Suprapubic skin (tissue), 4 donors: ENCODE data around the gene COPS7A. TPM values are rescaled to one million over a fixed set of nuclear protein-coding genes. Genes with fewer than 3 reads are reported as not detected.

Source experiments
- DNase-seq, 2 donors: peaks; one replicate each; pipeline ENCODE4 v3.0.0-alpha.2; 2019; ENCODE audit warnings: low spot score in 2 of 2
- H3K27ac ChIP-seq: fragments of 200-600 bp; sonication (generic); one replicate; pipeline ENCODE4 v1.5.1; 2019
- H3K27me3 ChIP-seq: fragments of 200-600 bp; sonication (generic); one replicate; pipeline ENCODE4 v1.5.1; 2019
- H3K36me3 ChIP-seq: fragments of 200-600 bp; sonication (generic); one replicate; pipeline ENCODE4 v1.5.1; 2019
- H3K4me1 ChIP-seq: fragments of 200-600 bp; sonication (generic); one replicate; pipeline ENCODE4 v1.5.1; 2019
- H3K4me3 ChIP-seq: fragments of 200-600 bp; sonication (generic); one replicate; pipeline ENCODE4 v1.5.1; 2019; ENCODE audit warnings: mild to moderate bottlenecking
- H3K9me3 ChIP-seq: fragments of 200-600 bp; sonication (generic); one replicate; pipeline ENCODE4 v1.5.1; 2019
- EP300 ChIP-seq: sonication (generic); formaldehyde crosslinking; IDR thresholded peaks from one replicate; pipeline ENCODE4 v1.6.1; 2017; ENCODE audit warnings: antibody characterized with exemption
- POLR2A ChIP-seq, 2 donors: fragments of 450-650 bp; IDR thresholded peaks; one replicate each; pipeline ENCODE4 v1.6.1; 2017; ENCODE audit warnings: antibody characterized with exemption in 2 of 2, mild to moderate bottlenecking in 2 of 2, moderate library complexity in 2 of 2
- POLR2AphosphoS5 ChIP-seq, 3 donors: sonication (generic); formaldehyde crosslinking; IDR thresholded peaks; one replicate each; pipeline ENCODE4 v1.6.1; 2017; ENCODE audit warnings: antibody characterized with exemption in 3 of 3
- WGBS: methylation state at CpG from one replicate; pipeline ENCODE4 v1.1.5; 2018; 5-methylcytosine and 5-hydroxymethylcytosine counted together
- total RNA-seq, 4 donors: library from RNA; depleted of rRNA; stranded (reverse); fragments of >200 nt; gene quantifications; one replicate each; pipeline ENCODE4 v1.1.0, GENCODE V29; 2016
- TF ChIP-seq, protein P1 (sequence below), 2 donors: fragments of 200-600 bp in 1 of 2; fragments of 450-650 bp in 1 of 2; sonication (generic) in 1 of 2; IDR thresholded peaks; one replicate each; pipeline ENCODE4 v1.5.1; 2016 to 2019; ENCODE audit warnings: antibody characterized with exemption in 2 of 2, mild to moderate bottlenecking in 1 of 2, moderate library complexity in 1 of 2

COPS7A gene
- total RNA-seq, 4 donors from 2014 or later = 50.2 to 70.7 (median 66.6) TPM

DNA sequence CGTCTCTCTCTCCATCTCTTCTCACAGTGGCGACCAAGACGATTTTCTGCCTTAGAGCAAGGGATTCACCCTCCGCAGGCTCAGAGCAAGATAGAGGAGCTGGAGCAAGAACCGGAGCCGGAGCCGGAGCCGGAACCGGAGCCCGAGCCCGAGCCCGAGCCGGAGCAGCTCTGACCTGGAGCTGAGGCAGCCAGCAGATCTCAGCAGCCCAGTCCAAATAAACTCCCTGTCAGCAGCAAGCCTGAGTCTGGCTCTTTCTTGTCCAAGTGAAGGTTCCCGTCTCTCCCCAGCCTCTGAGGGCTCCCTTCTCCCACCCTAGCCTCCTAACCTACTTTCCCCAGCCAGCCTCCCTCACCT, 54.3 kb downstream of the COPS7A start:
- 11% methylated on average over 14 of the region's 14 CpGs for WGBS

DNA sequence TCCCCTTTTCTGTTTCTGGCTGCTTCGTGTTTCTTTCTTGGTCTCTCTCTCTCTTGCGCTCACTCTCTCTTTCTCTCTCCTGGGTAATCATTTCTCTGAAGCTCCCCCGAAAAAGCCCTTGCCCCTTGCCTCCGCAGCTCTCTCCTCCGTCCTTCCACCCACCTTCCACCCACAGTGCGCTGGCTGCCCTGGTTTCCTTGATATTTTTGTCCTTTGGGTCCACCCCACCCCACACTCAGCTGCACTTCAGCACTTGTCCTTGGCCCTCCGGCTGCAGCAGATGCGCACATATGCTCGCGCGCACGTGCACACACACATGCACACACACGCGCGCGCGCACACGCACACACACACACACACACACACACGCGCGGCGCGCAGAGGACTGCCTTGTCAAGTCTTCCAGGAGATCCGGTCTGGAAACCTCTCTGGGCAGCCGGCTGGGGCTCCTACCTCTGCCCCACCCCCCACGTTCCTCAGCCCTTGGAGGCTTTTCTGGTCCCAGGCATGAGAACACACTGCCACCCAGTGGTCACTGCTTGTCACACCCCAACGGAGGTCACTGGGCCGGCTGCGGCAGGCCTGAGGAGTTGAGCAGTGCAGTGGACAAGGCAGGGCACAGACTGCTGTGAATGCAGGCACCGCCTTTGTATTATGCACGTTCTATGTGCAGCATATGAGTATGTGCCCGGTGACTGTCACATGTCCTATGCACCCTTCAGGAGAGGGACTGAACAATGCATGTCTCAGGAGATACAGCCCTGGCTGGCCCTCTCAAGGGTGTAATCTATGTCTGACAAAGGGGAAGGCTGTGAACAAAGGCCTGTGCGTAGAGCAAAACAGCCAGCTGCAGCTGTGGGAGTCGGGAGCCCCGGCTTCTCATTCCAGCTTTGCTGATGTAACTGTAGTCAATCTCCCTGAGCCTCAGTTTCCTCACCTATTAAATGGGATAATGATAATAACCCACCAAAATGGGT, 55.0 kb downstream of the COPS7A start:
- WGBS = 4% methylated on average over 35 of the region's 35 CpGs

More for the DNA sequence above, 54.3 kb downstream of the COPS7A start:
- Histone ChIP-seq H3K27ac (peak overlapping the region; percentile 78), H3K4me1 (peaks cover 28% of the 10 kb centered on the region), H3K36me3 (no peaks in the 10 kb centered on the region), H3K27me3 (no peaks in the 10 kb centered on the region), H3K9me3 (no peaks in the 10 kb centered on the region), H3K4me3 (peak overlapping the region; percentile 47)
- no peak for TF ChIP-seq EP300
- TF ChIP-seq POLR2AphosphoS5 (IDR thresholded peaks at IDR 0.05) = no peak
- no peak for TF ChIP-seq POLR2A (IDR thresholded peaks at IDR 0.05)
- TF ChIP-seq, protein P1, sequence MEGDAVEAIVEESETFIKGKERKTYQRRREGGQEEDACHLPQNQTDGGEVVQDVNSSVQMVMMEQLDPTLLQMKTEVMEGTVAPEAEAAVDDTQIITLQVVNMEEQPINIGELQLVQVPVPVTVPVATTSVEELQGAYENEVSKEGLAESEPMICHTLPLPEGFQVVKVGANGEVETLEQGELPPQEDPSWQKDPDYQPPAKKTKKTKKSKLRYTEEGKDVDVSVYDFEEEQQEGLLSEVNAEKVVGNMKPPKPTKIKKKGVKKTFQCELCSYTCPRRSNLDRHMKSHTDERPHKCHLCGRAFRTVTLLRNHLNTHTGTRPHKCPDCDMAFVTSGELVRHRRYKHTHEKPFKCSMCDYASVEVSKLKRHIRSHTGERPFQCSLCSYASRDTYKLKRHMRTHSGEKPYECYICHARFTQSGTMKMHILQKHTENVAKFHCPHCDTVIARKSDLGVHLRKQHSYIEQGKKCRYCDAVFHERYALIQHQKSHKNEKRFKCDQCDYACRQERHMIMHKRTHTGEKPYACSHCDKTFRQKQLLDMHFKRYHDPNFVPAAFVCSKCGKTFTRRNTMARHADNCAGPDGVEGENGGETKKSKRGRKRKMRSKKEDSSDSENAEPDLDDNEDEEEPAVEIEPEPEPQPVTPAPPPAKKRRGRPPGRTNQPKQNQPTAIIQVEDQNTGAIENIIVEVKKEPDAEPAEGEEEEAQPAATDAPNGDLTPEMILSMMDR (IDR thresholded peaks at IDR 0.05) = no peak
- DNase-seq = no peak

DNA sequence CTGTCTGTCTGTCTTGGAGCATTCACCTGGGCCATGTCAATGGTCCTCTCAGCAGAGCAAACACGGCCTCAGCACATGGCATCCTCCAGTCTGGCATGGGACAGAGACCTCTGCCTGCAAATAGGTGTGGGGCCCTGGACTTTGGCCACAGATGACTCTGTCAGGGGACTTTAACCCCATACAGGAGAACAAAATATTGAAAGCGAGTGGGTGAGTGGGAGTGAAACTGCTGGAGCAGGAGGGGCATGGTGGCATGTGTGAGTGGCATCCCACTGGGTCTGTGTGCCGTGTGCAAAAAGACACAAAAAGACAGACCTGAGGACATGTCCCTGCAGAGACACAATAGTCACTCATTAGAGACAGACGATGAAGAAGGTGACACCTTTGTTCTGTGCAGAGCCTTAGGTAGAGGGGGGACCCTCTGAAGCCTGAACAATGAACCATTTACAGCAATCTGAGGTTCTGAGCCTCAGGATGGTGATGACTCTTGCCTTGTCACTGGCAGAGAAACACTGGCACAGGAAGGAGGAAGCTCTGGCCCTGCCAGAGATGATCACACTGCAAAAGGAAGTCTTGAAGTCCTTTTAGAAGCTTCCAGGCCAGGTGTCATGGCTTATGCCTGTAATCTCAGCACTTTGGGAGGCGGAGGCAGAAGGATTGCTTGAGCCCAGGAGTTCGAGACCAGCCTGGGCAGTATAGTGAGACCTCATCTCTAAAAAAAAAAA, 56.0 kb downstream of the COPS7A start:
- H3K4me1 ChIP-seq = peaks cover 19% of the 10 kb centered on the region
- no peak overlapping the region for H3K4me3 ChIP-seq
- no peak for DNase-seq
- H3K36me3 ChIP-seq = no peaks in the 10 kb centered on the region
- no peaks in the 10 kb centered on the region for H3K9me3 ChIP-seq
- no peaks in the 10 kb centered on the region for H3K27me3 ChIP-seq
- no peak overlapping the region for H3K27ac ChIP-seq
- 81% methylated on average over 6 of the region's 6 CpGs for WGBS
- TF ChIP-seq POLR2AphosphoS5 (IDR thresholded peaks at IDR 0.05) (no peak), POLR2A (IDR thresholded peaks at IDR 0.05) (no peak), EP300 (no peak)
- TF ChIP-seq, protein P1 (IDR thresholded peaks at IDR 0.05) = no peak

More for the DNA sequence above, 55.0 kb downstream of the COPS7A start:
- H3K9me3 ChIP-seq = no peaks in the 10 kb centered on the region
- no peaks in the 10 kb centered on the region for H3K36me3 ChIP-seq
- no peak for TF ChIP-seq POLR2A (IDR thresholded peaks at IDR 0.05)
- no peak for TF ChIP-seq EP300
- TF ChIP-seq, protein P1 (IDR thresholded peaks at IDR 0.05) = peak; percentile 92 to 97
- peak in 1 of 3 donors; percentile 19 for TF ChIP-seq POLR2AphosphoS5 (IDR thresholded peaks at IDR 0.05)
- H3K4me3 ChIP-seq = peak overlapping the region; percentile 47
- H3K27ac ChIP-seq = peak overlapping the region; percentile 78
- no peaks in the 10 kb centered on the region for H3K27me3 ChIP-seq
- H3K4me1 ChIP-seq = peaks cover 21% of the 10 kb centered on the region
- DNase-seq = peak; percentile 97

DNA sequence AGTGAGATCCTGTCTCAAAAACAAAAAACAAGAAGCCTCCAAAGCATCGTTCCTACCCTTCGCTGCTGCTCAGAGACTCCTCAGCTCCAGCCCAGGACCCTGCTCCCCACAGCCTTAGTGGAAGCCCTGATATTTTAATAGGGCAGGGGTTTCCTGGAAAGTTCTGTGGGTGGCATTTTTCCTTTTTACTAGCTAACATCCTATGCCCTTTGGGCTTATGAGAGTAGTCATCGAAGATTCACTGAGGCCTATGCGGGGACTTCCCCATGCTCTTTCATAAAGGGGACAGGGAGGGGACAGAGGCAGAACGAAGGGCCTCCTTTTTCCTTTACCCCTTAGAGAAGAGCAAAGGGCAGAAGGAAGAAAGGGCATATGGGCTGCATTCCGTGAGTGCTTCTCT, 56.7 kb downstream of the COPS7A start:
- WGBS = 86% methylated on average over 6 of the region's 6 CpGs

More for the DNA sequence above, 56.7 kb downstream of the COPS7A start:
- Histone ChIP-seq H3K27me3 (no peaks in the 10 kb centered on the region), H3K4me1 (peaks cover 19% of the 10 kb centered on the region), H3K36me3 (no peaks in the 10 kb centered on the region), H3K9me3 (no peaks in the 10 kb centered on the region), H3K27ac (no peak overlapping the region), H3K4me3 (no peak overlapping the region)
- no peak for DNase-seq
- TF ChIP-seq EP300 (no peak), POLR2AphosphoS5 (IDR thresholded peaks at IDR 0.05) (no peak), POLR2A (IDR thresholded peaks at IDR 0.05) (no peak)
- TF ChIP-seq, protein P1 (IDR thresholded peaks at IDR 0.05) = no peak

Other genes with a start within 250 kb of the COPS7A start
- gene MRPL51, start 230.8 kb upstream of the COPS7A start, total RNA-seq = 10 to 100 TPM; 28.0 to 42.2 (median 37.9) TPM
- 10 to 100 TPM; 22.6 to 43.2 (median 31.0) TPM for gene NCAPD2, start 229.9 kb upstream of the COPS7A start, total RNA-seq
- gene GAPDH, start 189.5 kb upstream of the COPS7A start, total RNA-seq = 1,000 to 10,000 TPM; 1,442 to 2,828 (median 1,967) TPM
- 1 to 10 TPM; 1.9 to 5.8 (median 4.3) TPM for gene IFFO1, start 168.0 kb upstream of the COPS7A start, total RNA-seq
- 10 to 100 TPM; 34.6 to 62.2 (median 42.3) TPM for gene NOP2, start 155.8 kb upstream of the COPS7A start, total RNA-seq
- gene CHD4, start 116.7 kb upstream of the COPS7A start, total RNA-seq = 100 to 1,000 TPM; 191 to 258 (median 206) TPM
- gene LPAR5, start 88.1 kb upstream of the COPS7A start, total RNA-seq = 10 to 100 TPM in 1 of 4 donors, 1 to 10 TPM in 3; 5.8 to 15.0 (median 8.8) TPM
- 1 to 10 TPM in 3 of 4 donors, under 1 TPM in 1; 0.86 to 9.3 (median 1.6) TPM for gene ACRBP, start 76.6 kb upstream of the COPS7A start, total RNA-seq
- 10 to 100 TPM; 53.2 to 85.0 (median 70.6) TPM for gene ING4, start 60.9 kb upstream of the COPS7A start, total RNA-seq
- gene ZNF384, start 34.7 kb upstream of the COPS7A start, total RNA-seq = 10 to 100 TPM; 34.5 to 72.0 (median 42.2) TPM
- gene PIANP, start 23.2 kb upstream of the COPS7A start, total RNA-seq = not detected
- gene MLF2, start 29.1 kb downstream of the COPS7A start, total RNA-seq = 100 to 1,000 TPM; 147 to 195 (median 180) TPM
- 100 to 1,000 TPM in 2 of 4 donors, 10 to 100 TPM in 2; 91.2 to 128 (median 99.8) TPM for gene PTMS, start 42.3 kb downstream of the COPS7A start, total RNA-seq
- 1 to 10 TPM in 1 of 4 donors, under 1 TPM in 1, not detected in 2; 0.60 to 1.4 TPM for gene LAG3, start 48.5 kb downstream of the COPS7A start, total RNA-seq
- gene CD4, start 65.5 kb downstream of the COPS7A start, total RNA-seq = 1 to 10 TPM; 2.5 to 5.4 (median 3.9) TPM
- gene GPR162, start 97.8 kb downstream of the COPS7A start, total RNA-seq = 1 to 10 TPM in 2 of 4 donors, under 1 TPM in 2; 0.47 to 2.1 (median 1.0) TPM
- 10 to 100 TPM in 3 of 4 donors, 1 to 10 TPM in 1; 5.0 to 30.5 (median 14.3) TPM for gene P3H3, start 104.4 kb downstream of the COPS7A start, total RNA-seq
- gene GNB3, start 116.9 kb downstream of the COPS7A start, total RNA-seq = 1 to 10 TPM in 2 of 4 donors, under 1 TPM in 1, not detected in 1; 0.72 to 1.5 (median 1.4) TPM
- gene CDCA3, start 127.2 kb downstream of the COPS7A start, total RNA-seq = 1 to 10 TPM; 4.8 to 8.9 (median 5.9) TPM
- 10 to 100 TPM; 54.7 to 71.8 (median 68.9) TPM for gene USP5, start 128.1 kb downstream of the COPS7A start, total RNA-seq
- 100 to 1,000 TPM; 185 to 498 (median 405) TPM for gene TPI1, start 143.5 kb downstream of the COPS7A start, total RNA-seq
- 10 to 100 TPM in 1 of 4 donors, 1 to 10 TPM in 3; 3.0 to 16.5 (median 7.5) TPM for gene SPSB2, start 149.3 kb downstream of the COPS7A start, total RNA-seq
- gene LRRC23, start 180.8 kb downstream of the COPS7A start, total RNA-seq = 10 to 100 TPM in 2 of 4 donors, 1 to 10 TPM in 2; 4.3 to 15.8 (median 8.5) TPM
- gene ENO2, start 190.5 kb downstream of the COPS7A start, total RNA-seq = 10 to 100 TPM in 1 of 4 donors, 1 to 10 TPM in 3; 1.3 to 15.4 (median 6.9) TPM
- 100 to 1,000 TPM in 1 of 4 donors, 10 to 100 TPM in 3; 58.4 to 137 (median 67.7) TPM for gene ATN1, start 203.9 kb downstream of the COPS7A start, total RNA-seq
- not detected for gene RNU7-1, start 219.8 kb downstream of the COPS7A start, total RNA-seq
- gene C12orf57, start 220.0 kb downstream of the COPS7A start, total RNA-seq = 100 to 1,000 TPM; 251 to 495 (median 436) TPM
- 10 to 100 TPM; 18.5 to 59.1 (median 39.4) TPM for gene PTPN6, start 227.3 kb downstream of the COPS7A start, total RNA-seq
- 100 to 1,000 TPM; 161 to 232 (median 207) TPM for gene PHB2, start 246.6 kb downstream of the COPS7A start, total RNA-seq
- gene EMG1, start 246.9 kb downstream of the COPS7A start, total RNA-seq = 10 to 100 TPM; 12.3 to 27.0 (median 22.1) TPM